ENCODE data around the gene ADO. TPM values are rescaled to one million over a fixed set of nuclear protein-coding genes. Genes with fewer than 3 reads are reported as not detected.

ADO gene
- total RNA-seq, 2 donors from 2014 or later, result 16.6 to 17.1 TPM

DNA sequence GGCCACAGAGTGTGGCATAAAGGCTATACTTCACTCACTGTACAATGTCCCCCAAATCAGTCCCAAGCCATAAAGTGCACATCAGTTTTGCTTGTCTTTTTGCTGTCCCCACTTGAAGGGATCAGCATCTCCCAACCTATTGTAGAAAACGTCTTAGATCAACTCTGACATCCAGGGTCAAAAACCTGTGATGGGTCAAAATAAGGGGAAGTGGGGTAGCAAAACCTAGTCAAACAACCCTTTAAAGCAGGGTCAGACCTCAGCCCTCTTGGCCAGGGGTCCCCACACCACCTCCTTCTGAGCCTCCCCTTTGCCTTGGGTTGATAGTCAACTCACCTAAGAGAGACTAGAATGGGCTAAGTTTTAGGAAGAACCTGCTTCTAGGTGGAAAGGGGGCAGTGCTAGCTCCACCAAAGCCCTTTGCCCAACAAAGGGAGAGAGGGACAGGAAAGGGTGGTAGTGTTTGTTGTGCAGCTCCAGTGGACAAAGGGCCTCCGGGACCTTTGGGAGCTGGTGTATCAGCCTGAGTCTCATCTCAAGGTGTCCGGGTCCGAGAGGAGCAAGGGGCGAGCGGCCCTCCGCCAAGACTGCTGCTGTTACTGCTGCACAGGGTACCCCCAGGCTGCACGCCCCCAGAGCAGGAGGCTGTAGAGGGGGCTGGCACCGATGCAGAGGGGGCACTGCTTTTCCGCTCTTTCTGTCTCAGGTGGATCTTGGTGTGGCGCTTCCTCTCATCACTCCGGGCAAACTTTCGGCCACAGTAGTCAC lies 8.3 kb downstream of the ADO start:
- ATAC-seq, result no peak
- peak in 1 of 2 donors; percentile 6 for DNase-seq (ENCODE audit: low spot score in 2 of 2)
- Mint-ChIP-seq H3K27ac (peak overlapping the region; percentile 7 to 99), H3K9me3 (no peaks in the 10 kb centered on the region), H3K36me3 (peaks cover 36 to 38% of the 10 kb centered on the region in 2 donors)

GRCh38 chr10:62813453-62813852 lies 8.9 kb downstream of the ADO start:
- DNase-seq (ENCODE audit: low spot score in 2 of 2) (no peak), ATAC-seq (no peak)
- peak overlapping the region; percentile 90 to 99 for H3K27ac Mint-ChIP-seq
- H3K9me3 Mint-ChIP-seq, result no peaks in the 10 kb centered on the region
- peaks cover 36 to 41% of the 10 kb centered on the region in 2 donors for H3K36me3 Mint-ChIP-seq

DNA sequence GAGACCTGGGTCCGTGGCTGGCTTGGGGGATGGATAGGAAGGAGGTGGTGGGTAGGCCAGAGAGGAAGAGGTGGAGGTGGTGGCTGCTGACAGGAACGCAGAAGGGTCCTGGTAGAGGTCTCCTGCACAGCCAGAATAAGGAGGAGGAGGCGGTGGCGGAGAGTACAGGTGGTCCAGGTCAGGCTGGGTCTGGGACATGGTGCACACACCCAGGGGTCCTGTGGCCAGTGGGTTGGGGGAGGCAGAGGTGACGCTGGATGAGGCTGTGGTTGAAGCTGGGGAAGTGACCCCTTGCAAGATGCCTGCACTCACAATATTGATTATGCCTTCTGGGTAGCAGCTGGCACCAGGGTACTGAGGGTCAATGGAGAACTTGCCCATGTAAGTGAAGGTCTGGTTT lies 9.5 kb downstream of the ADO start:
- no peak for ATAC-seq
- DNase-seq (ENCODE audit: low spot score in 2 of 2), result peak in 1 of 2 donors; percentile 11
- Mint-ChIP-seq H3K36me3 (peaks cover 36 to 41% of the 10 kb centered on the region in 2 donors), H3K9me3 (no peaks in the 10 kb centered on the region), H3K27ac (peak overlapping the region; percentile 90 to 99)

- Mint-ChIP-seq H3K9me3 (no peaks in the 10 kb centered on the region), H3K27ac (peak overlapping the region; percentile 99), H3K36me3 (peaks cover 36 to 41% of the 10 kb centered on the region in 2 donors)
- ATAC-seq, result no peak
- DNase-seq (ENCODE audit: low spot score in 2 of 2), result peak; percentile 16 to 59
These were observed 10.3 kb downstream of the ADO start for GRCh38 chr10:62814756-62815380.

DNA sequence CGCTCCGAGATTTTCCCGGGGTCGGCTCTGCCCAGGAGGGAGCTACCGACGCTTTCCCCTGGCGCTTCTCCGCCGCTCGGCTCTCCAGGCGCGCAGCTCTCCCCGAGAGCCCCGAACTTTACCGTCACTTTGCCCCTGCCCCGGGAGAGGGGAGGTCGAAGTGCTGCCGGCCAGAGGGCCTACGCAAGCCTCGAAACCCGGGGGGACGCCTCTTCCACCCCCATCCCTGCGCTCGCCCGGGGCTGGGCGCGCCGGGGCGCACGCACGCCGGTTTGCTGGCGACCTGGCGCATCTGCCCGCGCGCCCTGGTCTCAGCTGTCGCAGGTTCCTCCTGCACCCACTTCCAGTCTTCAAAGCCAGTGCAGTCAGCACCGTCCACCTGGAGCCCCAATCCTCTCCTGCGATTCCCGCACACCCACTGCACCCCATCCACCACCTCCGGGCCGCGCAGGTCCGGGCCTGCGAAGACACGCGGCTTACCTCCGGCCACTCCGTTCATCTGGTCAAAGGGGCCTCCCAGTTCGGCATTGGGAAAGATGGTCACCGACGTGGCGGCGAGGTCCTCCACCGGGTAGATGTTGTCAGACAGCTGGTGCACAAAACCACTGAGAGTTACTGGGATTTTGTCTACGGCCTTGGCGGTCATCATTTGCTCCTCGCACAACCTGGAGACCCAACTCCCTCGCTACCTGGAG lies 11.0 kb downstream of the ADO start:
- ATAC-seq, result no peak
- peak; percentile 42 to 71 for DNase-seq (ENCODE audit: low spot score in 2 of 2)
- Mint-ChIP-seq H3K36me3 (peaks cover 36 to 41% of the 10 kb centered on the region in 2 donors), H3K27ac (peak overlapping the region; percentile 99), H3K9me3 (no peaks in the 10 kb centered on the region)

GRCh38 chr10:62816076-62816330 lies 11.5 kb downstream of the ADO start:
- ATAC-seq, result no peak
- no peak for DNase-seq (ENCODE audit: low spot score in 2 of 2)
- H3K27ac Mint-ChIP-seq, result peak overlapping the region; percentile 99
- H3K36me3 Mint-ChIP-seq, result peaks cover 36 to 41% of the 10 kb centered on the region in 2 donors
- H3K9me3 Mint-ChIP-seq, result no peaks in the 10 kb centered on the region

DNA sequence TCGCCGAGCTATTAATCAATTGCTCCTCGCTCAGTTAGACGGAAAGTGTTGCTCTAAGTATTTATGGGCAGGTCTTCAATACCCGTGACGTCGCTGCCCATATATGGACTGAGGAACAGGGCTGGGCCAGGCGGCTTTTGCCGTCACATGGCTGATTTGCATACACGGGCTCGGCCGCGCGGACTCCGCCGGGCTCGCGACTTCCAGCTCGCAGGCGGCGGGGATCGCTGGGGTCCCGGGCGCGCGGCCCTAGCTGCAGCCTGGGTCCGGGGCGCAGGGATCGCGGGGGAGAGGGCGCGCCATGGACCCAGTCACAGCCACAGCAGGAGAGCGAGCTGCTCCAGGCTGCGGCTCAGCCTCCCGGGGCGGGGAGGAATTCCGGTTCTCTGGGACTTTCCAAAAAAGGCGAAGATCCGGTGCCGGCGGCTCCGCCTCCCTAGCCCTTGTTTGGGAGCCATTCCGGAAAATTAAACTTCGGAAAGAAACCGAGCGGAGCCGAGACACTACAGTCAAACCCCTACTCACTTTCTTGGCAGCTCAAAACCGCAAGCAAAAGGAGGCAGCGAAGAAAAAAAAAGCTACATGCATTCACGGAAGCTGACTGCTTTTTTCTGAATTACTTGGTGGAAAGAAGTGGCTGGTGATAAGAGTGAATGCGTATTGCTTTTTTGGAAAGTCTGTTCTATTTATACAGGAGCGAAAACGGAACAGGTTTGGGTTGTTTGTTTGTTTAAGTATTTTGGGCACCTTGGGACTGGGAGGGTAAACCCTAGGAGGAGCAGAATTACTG lies 12.0 kb downstream of the ADO start, which contains the start of gene EGR2:
EGR2 (minus strand) TSS at position 36 of the 790 bp plus-strand sequence. CDS start 337 bp downstream, outside the sequence.
- DNase-seq (ENCODE audit: low spot score in 2 of 2) (peak; percentile 88 to 97), ATAC-seq (peak; percentile 75 to 78)
- Mint-ChIP-seq H3K9me3 (no peaks in the 10 kb centered on the region), H3K27ac (peak within 1 kb of the TSS; percentile 99), H3K36me3 (peaks cover 36 to 41% of the 10 kb centered on the region in 2 donors)

GRCh38 chr10:62817121-62817765 lies 12.7 kb downstream of the ADO start:
- peak; percentile 63 to 78 for DNase-seq (ENCODE audit: low spot score in 2 of 2)
- H3K36me3 Mint-ChIP-seq, result peaks cover 36 to 41% of the 10 kb centered on the region in 2 donors

GRCh38 chr10:62817766-62818425 lies 13.4 kb downstream of the ADO start:
- DNase-seq (ENCODE audit: low spot score in 2 of 2) (peak; percentile 69 to 86), ATAC-seq (peak; percentile 34 to 41)
- Mint-ChIP-seq H3K9me3 (no peaks in the 10 kb centered on the region), H3K27ac (peak overlapping the region; percentile 99), H3K36me3 (peaks cover 30 to 35% of the 10 kb centered on the region in 2 donors)

More at GRCh38 chr10:62817121-62817765, 12.7 kb downstream of the ADO start:
- peak; percentile 9 to 12 for ATAC-seq
- Mint-ChIP-seq H3K27ac (peak overlapping the region; percentile 99), H3K9me3 (no peaks in the 10 kb centered on the region)

DNA sequence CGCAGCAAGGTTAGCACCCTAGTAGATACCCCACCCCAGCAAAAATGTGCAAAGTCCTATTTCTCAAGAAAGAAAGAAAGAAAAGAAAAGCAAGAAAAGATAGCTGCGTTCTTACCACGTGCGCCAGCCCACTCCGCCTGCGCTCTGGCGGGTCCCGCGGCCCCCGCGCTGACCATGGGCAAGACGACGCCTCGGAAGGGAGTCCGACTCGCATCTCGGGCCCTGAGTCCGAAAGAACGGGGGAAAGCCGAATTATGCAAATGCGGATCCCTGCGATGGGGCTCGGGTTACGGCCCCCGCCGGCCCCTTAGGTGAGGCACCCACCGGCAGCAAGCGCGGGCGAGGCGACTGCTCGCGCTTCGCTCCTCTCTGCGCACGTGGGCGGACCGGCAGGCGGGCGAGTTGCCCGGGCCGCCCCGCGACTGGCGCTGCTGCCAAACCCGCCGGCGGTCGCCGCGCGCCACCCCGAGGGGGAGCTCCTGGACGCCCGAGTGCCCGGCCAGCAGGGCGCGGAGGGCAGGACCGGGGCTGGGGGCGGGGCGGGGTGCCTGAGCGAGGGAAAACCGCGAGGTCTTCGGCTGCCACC lies 14.0 kb downstream of the ADO start:
- ATAC-seq (no peak), DNase-seq (ENCODE audit: low spot score in 2 of 2) (peak; percentile 55 to 66)
- Mint-ChIP-seq H3K9me3 (no peaks in the 10 kb centered on the region), H3K27ac (peak overlapping the region in 1 of 2 donors; percentile 99), H3K36me3 (peaks cover 24 to 29% of the 10 kb centered on the region in 2 donors)

DNA sequence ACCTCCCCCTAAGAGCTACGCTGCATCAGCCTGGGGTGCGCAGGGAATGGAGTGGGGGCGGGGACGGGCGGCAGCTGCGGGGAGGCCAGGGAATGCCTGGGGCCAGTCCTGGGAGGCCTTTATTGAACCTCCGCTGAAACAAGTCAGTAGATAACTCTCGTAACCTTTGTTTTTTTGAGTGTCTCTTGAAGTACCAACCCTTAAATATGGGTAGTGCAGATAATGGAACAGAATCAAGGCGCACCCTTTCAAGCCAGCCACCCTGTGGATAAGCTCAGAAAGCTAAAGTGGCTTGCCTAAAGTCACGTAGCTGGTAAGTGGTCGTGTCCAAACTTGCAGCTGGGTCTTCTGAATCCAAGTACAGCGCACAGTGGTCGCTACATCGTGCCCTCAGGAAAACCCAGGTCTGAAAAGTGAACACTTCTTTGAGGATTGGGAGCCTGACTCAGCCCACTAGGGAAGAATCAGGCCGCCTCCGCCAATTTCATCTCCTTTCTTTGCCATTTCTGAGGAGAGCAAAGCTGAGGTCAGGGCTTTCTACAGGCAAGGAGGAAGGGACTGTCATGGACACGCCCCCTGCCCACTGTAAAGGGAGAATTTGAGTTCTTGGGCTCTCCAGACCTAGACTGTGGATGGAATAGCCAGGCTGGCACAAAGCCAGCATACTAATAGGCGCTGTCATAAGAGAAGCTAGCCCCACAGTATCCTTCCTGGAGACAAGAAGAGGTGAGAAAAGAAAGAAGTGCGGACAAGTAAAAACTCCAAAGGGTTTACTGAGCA lies 14.8 kb downstream of the ADO start:
- no peak for DNase-seq (ENCODE audit: low spot score in 2 of 2)
- no peaks in the 10 kb centered on the region for H3K9me3 Mint-ChIP-seq
- H3K36me3 Mint-ChIP-seq, result peaks cover 16 to 20% of the 10 kb centered on the region in 2 donors
- ATAC-seq, result no peak
- no peak overlapping the region for H3K27ac Mint-ChIP-seq

- DNase-seq (ENCODE audit: low spot score in 2 of 2) (no peak), ATAC-seq (no peak)
- Mint-ChIP-seq H3K36me3 (peaks cover 7 to 11% of the 10 kb centered on the region in 2 donors), H3K27ac (no peak overlapping the region), H3K9me3 (no peaks in the 10 kb centered on the region)
These were observed 16.1 kb downstream of the ADO start for GRCh38 chr10:62820586-62820985.

- Mint-ChIP-seq H3K9me3 (no peaks in the 10 kb centered on the region), H3K36me3 (no peaks in the 10 kb centered on the region)
These were observed 21.8 kb downstream of the ADO start for GRCh38 chr10:62826273-62826672.

DNA sequence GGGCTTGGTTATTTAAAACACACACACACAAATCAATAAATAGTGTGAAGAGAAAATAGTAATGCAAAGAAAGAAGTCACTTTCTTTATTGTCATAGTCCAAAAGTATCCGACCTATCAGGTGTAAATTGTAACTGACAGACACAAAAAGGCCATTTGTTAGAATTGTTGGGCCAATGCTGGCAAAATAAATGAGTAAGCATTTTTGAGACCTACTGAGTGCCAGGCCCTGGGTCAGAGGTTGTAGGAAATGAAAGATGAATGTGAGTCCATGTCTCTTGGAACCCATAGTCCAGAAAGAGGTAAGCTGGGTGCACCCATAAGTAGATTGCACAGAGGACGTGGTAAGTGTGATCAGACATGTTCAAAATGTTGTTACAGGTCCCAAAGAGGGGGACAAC lies 25.1 kb downstream of the ADO start:
- Mint-ChIP-seq H3K36me3 (no peaks in the 10 kb centered on the region), H3K27ac (no peak overlapping the region), H3K9me3 (no peaks in the 10 kb centered on the region)
- ATAC-seq (no peak), DNase-seq (ENCODE audit: low spot score in 2 of 2) (no peak)

More at GRCh38 chr10:62826273-62826672, 21.8 kb downstream of the ADO start:
- DNase-seq (ENCODE audit: low spot score in 2 of 2) (no peak), ATAC-seq (no peak)
- H3K27ac Mint-ChIP-seq, result no peak overlapping the region

GRCh38 chr10:62830679-62831078 lies 26.2 kb downstream of the ADO start:
- DNase-seq (ENCODE audit: low spot score in 2 of 2) (no peak), ATAC-seq (no peak)
- no peak overlapping the region for H3K27ac Mint-ChIP-seq
- no peaks in the 10 kb centered on the region for H3K9me3 Mint-ChIP-seq
- no peaks in the 10 kb centered on the region for H3K36me3 Mint-ChIP-seq
